ENCODE results near the gene OR5T1. TPM values are rescaled to one million over a fixed set of nuclear protein-coding genes. Genes with fewer than 3 reads are reported as not detected.

OR5T1 gene
- total RNA-seq (not detected), polyA plus RNA-seq (not detected)
- long read RNA-seq, donor 1: 0 reads
- long read RNA-seq, donor 2: 0 reads

GRCh38 chr11:56273854-56274253, at the start of gene OR5T1:
Gene OR5T1 (plus strand): TSS chr11:56274154. CDS start chr11:56275639, 1,485 bp downstream.
- intact Hi-C loops (cut with DNase I): no loop called here
- no peak for DNase-seq
- no peak within 1 kb of the TSS for H3K4me3 ChIP-seq (ENCODE audit: low read length in 2 of 2)
- H3K27me3 ChIP-seq (ENCODE audit: control insufficient read depth in 1 of 2, insufficient read depth in 2 of 2, low read length in 1 of 2): no peaks in the 10 kb centered on the region
- no peaks in the 10 kb centered on the region for H3K4me1 ChIP-seq (ENCODE audit: control insufficient read depth in 1 of 2, insufficient read depth in 2 of 2, low read length in 2 of 2)
- H3K27ac ChIP-seq (ENCODE audit: low read depth in 1 of 2, low read length in 2 of 2): no peak within 1 kb of the TSS
- H3K9me3 ChIP-seq (ENCODE audit: control insufficient read depth, low read length): no peaks in the 10 kb centered on the region
- H3K36me3 ChIP-seq (ENCODE audit: control insufficient read depth in 1 of 2, insufficient read depth in 2 of 2, low read length in 1 of 2): no peaks in the 10 kb centered on the region
- ATAC-seq (ENCODE audit: low FRiP score): no peak

- H3K27ac ChIP-seq (ENCODE audit: low read depth in 1 of 2, low read length in 2 of 2): no peak within 1 kb of the TSS
- H3K36me3 ChIP-seq (ENCODE audit: control insufficient read depth in 1 of 2, insufficient read depth in 2 of 2, low read length in 1 of 2): no peaks in the 10 kb centered on the region
- no peak within 1 kb of the TSS for H3K4me3 ChIP-seq (ENCODE audit: low read length in 2 of 2)
- ATAC-seq (ENCODE audit: low FRiP score) (no peak), DNase-seq (no peak)
- WGBS, 2 donors: 43 to 53% methylated on average over 1 of the region's 1 CpG
- no peaks in the 10 kb centered on the region for H3K27me3 ChIP-seq (ENCODE audit: control insufficient read depth in 1 of 2, insufficient read depth in 2 of 2, low read length in 1 of 2)
- no peaks in the 10 kb centered on the region for H3K9me3 ChIP-seq (ENCODE audit: control insufficient read depth, low read length)
- intact Hi-C loops (cut with DNase I): no loop called here
- H3K4me1 ChIP-seq (ENCODE audit: control insufficient read depth in 1 of 2, insufficient read depth in 2 of 2, low read length in 2 of 2): no peaks in the 10 kb centered on the region
Measured at GRCh38 chr11:56234155-56234554, 39.8 kb upstream of the OR5T1 start, which contains the start of gene OR5T2. Gene OR5T2 (minus strand): TSS chr11:56234255. CDS start chr11:56233062, 1,193 bp downstream.

- Histone ChIP-seq H3K27ac (ENCODE audit: low read depth in 1 of 2, low read length in 2 of 2) (no peak within 1 kb of the TSS), H3K27me3 (ENCODE audit: control insufficient read depth in 1 of 2, insufficient read depth in 2 of 2, low read length in 1 of 2) (no peaks in the 10 kb centered on the region), H3K4me1 (ENCODE audit: control insufficient read depth in 1 of 2, insufficient read depth in 2 of 2, low read length in 2 of 2) (no peaks in the 10 kb centered on the region), H3K9me3 (ENCODE audit: control insufficient read depth, low read length) (no peaks in the 10 kb centered on the region), H3K36me3 (ENCODE audit: control insufficient read depth in 1 of 2, insufficient read depth in 2 of 2, low read length in 1 of 2) (no peaks in the 10 kb centered on the region), H3K4me3 (ENCODE audit: low read length in 2 of 2) (no peak within 1 kb of the TSS)
- no peak for ATAC-seq (ENCODE audit: low FRiP score)
- no peak for DNase-seq
- intact Hi-C loops (cut with DNase I): no loop called here
Measured at GRCh38 chr11:56251954-56252353, 22.0 kb upstream of the OR5T1 start, which contains the start of gene OR5T3. Gene OR5T3 (plus strand): TSS chr11:56252254. CDS start chr11:56252254, 0 bp downstream.

DNA sequence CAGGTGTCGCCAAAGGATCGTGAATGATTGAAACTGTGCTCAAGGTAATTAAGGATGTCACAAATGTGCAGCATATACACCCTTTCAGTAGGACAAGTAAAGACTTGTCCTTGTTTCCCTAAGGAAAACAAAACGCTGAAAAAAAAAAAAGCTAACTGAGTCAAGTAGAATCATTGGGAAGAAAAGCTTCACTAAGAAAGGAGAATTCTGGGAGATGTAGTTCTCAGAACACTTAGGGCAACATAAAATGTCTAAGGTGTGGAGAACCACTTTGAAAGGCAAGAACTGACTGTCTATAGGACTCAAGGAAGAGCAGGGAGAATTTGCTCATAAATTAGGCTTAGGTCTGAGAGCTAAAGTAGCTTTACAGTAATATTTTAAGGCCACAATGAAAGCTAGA, 2.9 kb upstream of the OR5T1 start:
- Histone ChIP-seq H3K4me3 (ENCODE audit: low read length in 2 of 2) (no peak overlapping the region), H3K27ac (ENCODE audit: low read depth in 1 of 2, low read length in 2 of 2) (no peak overlapping the region), H3K27me3 (ENCODE audit: control insufficient read depth in 1 of 2, insufficient read depth in 2 of 2, low read length in 1 of 2) (no peaks in the 10 kb centered on the region), H3K36me3 (ENCODE audit: control insufficient read depth in 1 of 2, insufficient read depth in 2 of 2, low read length in 1 of 2) (no peaks in the 10 kb centered on the region), H3K9me3 (ENCODE audit: control insufficient read depth, low read length) (peaks cover 3% of the 10 kb centered on the region), H3K4me1 (ENCODE audit: control insufficient read depth in 1 of 2, insufficient read depth in 2 of 2, low read length in 2 of 2) (no peaks in the 10 kb centered on the region)
- DNase-seq (no peak), ATAC-seq (ENCODE audit: low FRiP score) (no peak)
- 59 to 75% methylated on average over 3 of the region's 3 CpGs for WGBS, 2 donors
- intact Hi-C loops (cut with DNase I): no loop called here

DNA sequence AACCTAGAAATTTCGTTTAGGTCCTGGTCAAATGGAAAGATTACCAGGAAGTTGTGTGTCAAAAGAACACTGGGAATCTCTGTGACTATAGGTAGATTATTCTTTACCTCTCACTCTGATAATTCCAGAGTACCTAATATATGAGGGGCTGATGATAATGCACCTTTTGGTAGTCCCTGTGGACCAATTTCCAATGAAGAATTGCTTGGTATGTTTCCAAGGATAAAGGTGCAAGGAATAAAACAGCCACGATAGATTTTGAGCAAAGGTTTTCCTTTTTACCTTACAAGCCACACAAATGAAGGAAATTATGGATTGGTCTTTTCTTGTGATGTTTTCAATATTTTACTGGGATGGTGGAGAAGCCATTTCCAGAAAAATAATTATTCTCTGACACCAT, 18.2 kb downstream of the OR5T1 start, which contains the start of gene OR8H1:
Gene OR8H1 (minus strand): TSS at position 101 of the 400 bp plus-strand sequence. CDS start 1,192 bp downstream, outside the sequence.
- Histone ChIP-seq H3K4me3 (ENCODE audit: low read length in 2 of 2) (no peak within 1 kb of the TSS), H3K9me3 (ENCODE audit: control insufficient read depth, low read length) (no peaks in the 10 kb centered on the region), H3K36me3 (ENCODE audit: control insufficient read depth in 1 of 2, insufficient read depth in 2 of 2, low read length in 1 of 2) (no peaks in the 10 kb centered on the region), H3K27me3 (ENCODE audit: control insufficient read depth in 1 of 2, insufficient read depth in 2 of 2, low read length in 1 of 2) (no peaks in the 10 kb centered on the region), H3K4me1 (ENCODE audit: control insufficient read depth in 1 of 2, insufficient read depth in 2 of 2, low read length in 2 of 2) (no peaks in the 10 kb centered on the region), H3K27ac (ENCODE audit: low read depth in 1 of 2, low read length in 2 of 2) (no peak within 1 kb of the TSS)
- intact Hi-C loops (cut with DNase I): no loop called here
- WGBS, 2 donors: 62 to 65% methylated on average over 2 of the region's 2 CpGs
- no peak for DNase-seq
- ATAC-seq (ENCODE audit: low FRiP score): no peak

GRCh38 chr11:56296898-56297297, 22.9 kb downstream of the OR5T1 start:
- Histone ChIP-seq H3K36me3 (ENCODE audit: control insufficient read depth in 1 of 2, insufficient read depth in 2 of 2, low read length in 1 of 2) (no peaks in the 10 kb centered on the region), H3K4me3 (ENCODE audit: low read length in 2 of 2) (no peak overlapping the region), H3K27me3 (ENCODE audit: control insufficient read depth in 1 of 2, insufficient read depth in 2 of 2, low read length in 1 of 2) (no peaks in the 10 kb centered on the region), H3K9me3 (ENCODE audit: control insufficient read depth, low read length) (no peaks in the 10 kb centered on the region), H3K4me1 (ENCODE audit: control insufficient read depth in 1 of 2, insufficient read depth in 2 of 2, low read length in 2 of 2) (no peaks in the 10 kb centered on the region), H3K27ac (ENCODE audit: low read depth in 1 of 2, low read length in 2 of 2) (no peak overlapping the region)
- intact Hi-C loops (cut with DNase I): no loop called here
- DNase-seq: no peak
- no peak for ATAC-seq (ENCODE audit: low FRiP score)
- 77 to 80% methylated on average over 4 of the region's 4 CpGs for WGBS, 2 donors

DNA sequence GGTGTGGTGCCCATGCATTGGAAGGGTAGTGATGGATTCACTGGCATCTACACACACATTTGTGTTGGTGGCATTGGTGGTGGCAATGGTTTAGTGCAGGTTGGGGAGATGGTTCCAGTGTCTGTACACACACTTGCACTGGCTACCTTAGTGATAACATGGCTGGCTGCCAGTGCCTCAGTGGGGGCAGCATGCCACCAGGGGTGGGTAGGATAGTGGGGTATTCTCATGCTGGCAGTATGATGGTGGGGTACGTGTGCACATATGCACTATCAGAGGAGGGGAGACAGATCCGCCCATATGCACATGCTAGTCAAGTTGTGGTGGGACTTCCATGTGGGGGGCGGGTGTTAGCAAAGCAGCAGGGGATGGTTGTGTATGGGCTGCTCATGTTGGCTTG, 33.9 kb downstream of the OR5T1 start:
- DNase-seq (no peak), ATAC-seq (ENCODE audit: low FRiP score) (no peak)
- Histone ChIP-seq H3K27me3 (ENCODE audit: control insufficient read depth in 1 of 2, insufficient read depth in 2 of 2, low read length in 1 of 2) (no peaks in the 10 kb centered on the region), H3K4me3 (ENCODE audit: low read length in 2 of 2) (no peak overlapping the region), H3K4me1 (ENCODE audit: control insufficient read depth in 1 of 2, insufficient read depth in 2 of 2, low read length in 2 of 2) (no peaks in the 10 kb centered on the region), H3K36me3 (ENCODE audit: control insufficient read depth in 1 of 2, insufficient read depth in 2 of 2, low read length in 1 of 2) (no peaks in the 10 kb centered on the region), H3K9me3 (ENCODE audit: control insufficient read depth, low read length) (peaks cover 2% of the 10 kb centered on the region), H3K27ac (ENCODE audit: low read depth in 1 of 2, low read length in 2 of 2) (no peak overlapping the region)
- 85 to 87% methylated on average over 3 of the region's 3 CpGs for WGBS, 2 donors
- intact Hi-C loops (cut with DNase I): no loop called here

GRCh38 chr11:56314844-56315243, 40.9 kb downstream of the OR5T1 start, which contains the start of gene OR8K3:
Gene OR8K3 (plus strand): TSS chr11:56315144. CDS start chr11:56318307, 3,163 bp downstream.
- no peak within 1 kb of the TSS for H3K4me3 ChIP-seq (ENCODE audit: low read length in 2 of 2)
- ATAC-seq (ENCODE audit: low FRiP score) (no peak), DNase-seq (no peak)
- no peaks in the 10 kb centered on the region for H3K27me3 ChIP-seq (ENCODE audit: control insufficient read depth in 1 of 2, insufficient read depth in 2 of 2, low read length in 1 of 2)
- no peaks in the 10 kb centered on the region for H3K4me1 ChIP-seq (ENCODE audit: control insufficient read depth in 1 of 2, insufficient read depth in 2 of 2, low read length in 2 of 2)
- H3K9me3 ChIP-seq (ENCODE audit: control insufficient read depth, low read length): peaks cover 2% of the 10 kb centered on the region
- intact Hi-C loops (cut with DNase I): no loop called here
- no peaks in the 10 kb centered on the region for H3K36me3 ChIP-seq (ENCODE audit: control insufficient read depth in 1 of 2, insufficient read depth in 2 of 2, low read length in 1 of 2)
- H3K27ac ChIP-seq (ENCODE audit: low read depth in 1 of 2, low read length in 2 of 2): no peak within 1 kb of the TSS
